Activated naive CD4-positive, alpha-beta T cell treated with anti-CD3 and anti-CD28 coated beads, Interleukin-2, amount 10 ng/mL, durations not matched to agents 7 days and 5 days (primary cell): ENCODE data around the gene COMTD1.
"Not testable (repeated sequence)": the region's sequence is repeated elsewhere in the genome, so short reads cannot be mapped to it uniquely, and the experiment has no call there.

Experiments used
- CTCF ChIA-PET: fragments of 350-600 bp; sonication (Branson Sonifier 250); formaldehyde crosslinking; loops from one replicate; lab custom pipeline; 2021; ENCODE audit warnings: antibody characterized with exemption; lab: Charles Lee
- DNase-seq: peaks from one replicate; pipeline ENCODE4 v3.0.0-alpha.2; 2020
- H3K27ac Mint-ChIP-seq: one replicate; pipeline ENCODE4 v1.8.0; 2021; ENCODE audit warnings: mild to moderate bottlenecking, moderate library complexity, mixed read lengths
- H3K27me3 Mint-ChIP-seq: one replicate; pipeline ENCODE4 v1.8.0; 2021; ENCODE audit warnings: mild to moderate bottlenecking, mixed read lengths
- H3K36me3 Mint-ChIP-seq: one replicate; pipeline ENCODE4 v1.8.0; 2021; ENCODE audit warnings: mixed read lengths
- H3K4me1 Mint-ChIP-seq: one replicate; pipeline ENCODE4 v1.8.0; 2021; ENCODE audit warnings: mixed read lengths
- H3K4me3 Mint-ChIP-seq: one replicate; pipeline ENCODE4 v1.8.0; 2021; ENCODE audit warnings: mild to moderate bottlenecking, moderate library complexity, mixed read lengths
- H3K9me3 Mint-ChIP-seq: one replicate; pipeline ENCODE4 v1.8.0; 2021; ENCODE audit warnings: mixed read lengths

Gene COMTD1

GRCh38 chr10:75189266-75190096, 46.3 kb downstream of the COMTD1 start:
- CTCF ChIA-PET: interaction anchor here (0.8 to 16.9 kb wide), 4 partner anchors 10 to 42 kb away, joined by 3 to 217 read pairs (median 8); partner anchors contain the start of gene COMTD1
- Mint-ChIP-seq H3K27ac (peak overlapping the region; percentile 28), H3K27me3 (no peaks in the 10 kb centered on the region)

GRCh38 chr10:75188522-75188921, 47.2 kb downstream of the COMTD1 start:
- Mint-ChIP-seq H3K4me1 (peaks cover 19% of the 10 kb centered on the region), H3K27ac (peak overlapping the region; percentile 83)
- H3K36me3 Mint-ChIP-seq, DNase-seq, H3K27me3 Mint-ChIP-seq, H3K9me3 Mint-ChIP-seq, H3K4me3 Mint-ChIP-seq: not testable (repeated sequence)
- CTCF ChIA-PET: interaction anchor here (0.6 to 16.9 kb wide), 11 partner anchors 9 to 77 kb away, joined by 3 to 217 read pairs (median 7); partner anchors contain the start of genes COMTD1, SAMD8 and VDAC2

More at GRCh38 chr10:75189266-75190096, 46.3 kb downstream of the COMTD1 start:
- Mint-ChIP-seq H3K4me3 (no peak overlapping the region), H3K9me3 (no peaks in the 10 kb centered on the region), H3K36me3 (no peaks in the 10 kb centered on the region), H3K4me1 (peaks cover 19% of the 10 kb centered on the region)
- no peak for DNase-seq

- Mint-ChIP-seq H3K36me3 (peaks cover 3% of the 10 kb centered on the region), H3K9me3 (no peaks in the 10 kb centered on the region), H3K27me3 (no peaks in the 10 kb centered on the region), H3K4me3 (no peak overlapping the region), H3K27ac (peak overlapping the region; percentile 83), H3K4me1 (peaks cover 19% of the 10 kb centered on the region)
- DNase-seq: peak; percentile 82
- CTCF ChIA-PET: interaction anchor here (0.6 to 16.9 kb wide), 11 partner anchors 9 to 76 kb away, joined by 3 to 217 read pairs (median 7); partner anchors contain the start of genes COMTD1, SAMD8 and VDAC2
These were observed 47.8 kb downstream of the COMTD1 start for GRCh38 chr10:75187961-75188426.

GRCh38 chr10:75186310-75186709, 49.4 kb downstream of the COMTD1 start:
- Mint-ChIP-seq H3K4me3 (no peak overlapping the region), H3K27me3 (no peaks in the 10 kb centered on the region), H3K27ac (no peak overlapping the region), H3K36me3 (peaks cover 3% of the 10 kb centered on the region), H3K9me3 (no peaks in the 10 kb centered on the region), H3K4me1 (peaks cover 19% of the 10 kb centered on the region)
- DNase-seq: no peak
- CTCF ChIA-PET: interaction anchor here (2.2 to 16.9 kb wide), 3 partner anchors 12 to 45 kb away, joined by 14 to 217 read pairs (median 31); partner anchors contain the start of gene COMTD1
